ENCODE data around the gene PLEKHA5. TPM values are rescaled to one million over a fixed set of nuclear protein-coding genes. Genes with fewer than 3 reads are reported as not detected.

The PLEKHA5 gene
- total RNA-seq, 1 experiment from 2014 or later: 7.5 TPM

DNA sequence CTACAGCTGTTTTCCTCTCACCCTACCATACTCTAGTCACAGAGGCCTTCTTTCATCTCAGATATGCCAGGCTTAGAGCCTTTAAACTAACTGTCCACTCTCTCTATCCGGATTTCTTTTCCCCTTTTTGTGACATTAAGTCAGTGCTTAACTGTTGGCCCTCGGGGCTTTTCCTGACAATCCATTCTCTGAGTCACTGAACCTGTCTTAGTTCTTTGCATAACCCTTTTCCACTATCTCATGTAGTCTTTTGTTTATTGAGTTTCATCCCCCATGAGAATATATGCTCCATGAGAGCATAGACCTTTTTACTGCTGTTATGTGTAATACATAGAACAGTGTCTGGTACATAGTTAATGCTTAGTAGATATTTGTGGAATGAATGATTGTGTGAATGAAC, 68.7 kb downstream of the PLEKHA5 start:
- peak; percentile 43 for DNase-seq (ENCODE audit: low read depth)

DNA sequence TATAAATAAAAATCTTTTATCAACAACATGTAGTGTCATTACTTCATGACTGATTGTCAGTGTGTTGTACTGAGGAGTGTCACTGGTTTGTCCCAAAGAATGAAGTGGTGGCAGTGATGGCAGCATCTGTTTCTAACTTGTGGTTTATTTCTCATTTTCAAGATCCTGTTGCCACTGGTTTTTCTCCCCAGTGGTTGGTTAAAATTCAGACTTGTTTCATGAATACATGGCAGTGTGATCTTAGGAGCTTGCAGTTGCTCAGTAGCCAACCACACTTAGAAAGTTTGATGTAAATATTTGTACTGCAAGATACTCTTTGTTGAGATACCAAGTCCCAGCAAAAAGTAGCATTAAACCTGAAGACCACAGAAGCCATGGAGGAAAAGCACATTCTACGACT, 69.8 kb downstream of the PLEKHA5 start:
- DNase-seq (ENCODE audit: low read depth): no peak

DNA sequence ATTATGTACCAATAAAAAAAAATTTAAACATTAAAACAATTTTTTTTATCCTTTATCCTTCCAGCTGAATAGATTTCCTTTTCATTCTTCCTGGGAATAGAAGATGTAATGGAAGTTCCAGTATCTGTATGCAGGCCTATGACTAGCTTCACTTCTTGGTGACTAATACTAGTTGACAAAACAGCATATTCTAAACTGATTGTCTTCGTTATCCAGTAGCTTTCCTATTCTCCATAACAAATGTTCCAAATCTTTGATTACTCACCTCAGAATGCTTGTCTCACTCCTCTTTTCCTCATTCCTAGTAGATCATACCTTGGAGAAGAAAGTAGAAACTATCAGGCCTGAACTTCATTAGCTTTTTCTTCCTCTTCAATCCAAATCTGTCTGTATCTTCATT, 70.7 kb downstream of the PLEKHA5 start:
- DNase-seq (ENCODE audit: low read depth): peak; percentile 41

DNA sequence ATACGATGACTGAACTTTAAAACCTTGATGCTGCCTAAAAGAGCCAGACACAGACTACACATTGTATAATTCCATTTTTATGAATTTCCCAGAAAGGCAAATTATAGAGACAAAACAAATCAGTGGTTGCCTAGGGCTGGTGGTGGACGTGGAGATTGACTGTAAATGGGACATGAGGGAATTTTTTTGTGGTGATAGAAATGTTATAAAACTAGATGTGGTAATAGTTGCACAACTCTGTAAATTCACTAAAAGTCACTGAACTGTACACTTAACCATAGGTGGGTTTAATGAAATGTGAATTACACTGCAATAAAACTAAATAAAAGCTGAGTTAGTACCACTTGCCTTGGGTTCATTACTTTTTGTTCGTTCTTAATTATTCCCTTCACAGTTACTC, 72.1 kb downstream of the PLEKHA5 start:
- peak; percentile 40 for DNase-seq (ENCODE audit: low read depth)

DNA sequence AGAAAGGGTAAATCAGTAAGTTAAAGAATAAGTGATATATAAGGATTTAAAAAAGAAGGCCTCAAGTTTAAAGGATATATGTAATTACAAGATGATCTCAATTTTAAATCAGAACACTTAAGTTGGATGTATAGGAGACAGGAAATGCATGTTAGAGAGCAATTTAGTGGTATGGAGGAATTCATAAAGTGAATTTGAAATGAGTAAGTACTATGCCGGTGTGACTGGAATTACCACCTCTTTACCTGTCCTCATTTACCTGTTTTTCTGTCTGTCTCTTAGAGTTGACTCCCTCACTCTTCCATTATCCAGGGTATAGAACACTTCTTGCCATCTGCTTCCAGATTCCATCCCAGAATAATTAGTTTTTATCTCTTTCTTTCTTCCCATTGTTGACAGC, 73.5 kb downstream of the PLEKHA5 start:
- no peak for DNase-seq (ENCODE audit: low read depth)

DNA sequence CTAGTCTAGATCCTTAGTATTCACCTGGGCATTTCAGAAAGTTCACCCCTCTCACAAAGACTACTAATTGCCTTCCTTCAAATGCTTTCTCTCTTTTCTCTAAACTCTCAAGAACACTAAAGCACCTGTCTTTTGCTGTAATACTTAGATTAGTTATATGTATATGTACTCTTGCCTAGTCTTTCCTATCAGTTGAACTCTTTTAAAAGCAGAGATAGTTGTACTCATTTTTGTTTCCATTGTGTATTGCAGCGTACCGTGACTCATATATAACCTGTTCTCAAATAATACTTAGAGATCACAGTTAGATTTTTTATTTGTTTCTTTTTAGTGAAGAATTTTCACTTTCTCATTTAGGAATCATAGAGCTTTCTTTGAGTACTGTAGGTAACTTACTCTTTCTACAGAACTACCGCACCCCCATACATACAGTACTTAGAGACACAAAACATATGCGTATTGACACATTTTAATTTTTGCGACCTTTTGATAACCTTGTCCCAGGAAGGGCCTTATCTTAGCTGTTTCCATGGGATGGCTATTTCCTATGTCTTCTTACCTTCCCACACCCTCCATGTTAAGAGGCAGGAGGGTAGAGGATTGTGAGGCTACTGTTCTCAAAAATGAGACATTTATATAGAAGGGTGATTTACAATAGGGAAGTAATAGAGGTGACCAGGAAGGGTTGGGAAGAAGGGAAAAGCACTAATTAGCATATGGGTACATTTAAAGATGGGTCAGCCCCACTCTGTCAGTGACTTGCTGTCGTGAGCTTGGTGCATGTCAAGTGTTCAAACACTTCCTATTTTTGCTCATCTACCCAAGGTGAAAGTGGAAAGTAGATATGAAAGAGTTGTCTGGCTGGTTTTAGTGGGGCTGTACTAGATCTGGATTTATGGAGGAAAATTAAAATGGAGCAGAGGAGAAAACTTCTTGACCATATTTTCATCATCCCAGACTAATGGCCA, 74.3 kb downstream of the PLEKHA5 start:
- DNase-seq (ENCODE audit: low read depth): no peak

DNA sequence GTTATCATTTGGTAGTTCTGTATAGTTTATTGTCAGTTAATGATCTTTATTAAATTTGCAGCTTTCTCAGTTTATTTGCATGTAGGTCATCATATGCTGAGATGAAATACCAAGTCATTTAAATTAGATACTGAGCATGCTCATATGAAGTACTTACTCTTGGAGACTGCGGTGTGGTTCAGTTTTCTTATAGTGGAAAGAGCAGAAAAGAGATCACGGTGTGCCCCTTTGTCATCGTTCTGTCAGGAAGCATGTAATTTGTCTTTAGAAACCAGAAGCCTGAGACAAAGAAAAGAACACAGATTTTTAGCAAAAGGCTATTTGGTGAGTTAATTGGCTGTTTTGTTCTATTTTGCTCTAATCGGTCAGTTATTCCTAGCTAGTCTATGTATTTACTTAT, 75.6 kb downstream of the PLEKHA5 start:
- no peak for DNase-seq (ENCODE audit: low read depth)

DNA sequence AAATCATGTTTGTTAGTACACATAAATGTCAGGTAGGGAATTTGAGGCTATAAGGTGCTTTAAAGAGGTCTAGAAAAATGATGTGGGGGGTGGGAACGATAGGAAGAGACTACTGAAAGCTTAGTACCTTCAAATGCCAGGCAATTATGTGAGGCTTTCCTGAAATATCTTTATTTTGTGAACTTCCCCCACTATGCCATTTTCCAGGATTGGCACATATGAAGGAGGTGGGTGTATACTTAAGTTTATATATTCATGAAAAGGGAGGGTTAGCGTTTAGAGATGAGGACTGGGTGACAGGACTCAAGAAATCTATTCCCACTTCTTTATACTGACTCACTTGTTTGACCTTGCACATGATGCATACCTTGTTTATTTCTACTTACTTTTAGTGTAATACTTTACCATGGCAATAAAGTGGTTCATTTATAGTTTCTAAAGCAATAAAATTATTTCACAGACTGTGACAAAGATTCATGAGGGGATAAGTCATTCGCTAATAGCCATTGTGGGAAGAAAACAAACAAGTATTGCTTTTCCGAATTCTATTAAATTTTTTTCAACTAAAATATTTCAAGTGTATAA, 77.1 kb downstream of the PLEKHA5 start:
- DNase-seq (ENCODE audit: low read depth): no peak

DNA sequence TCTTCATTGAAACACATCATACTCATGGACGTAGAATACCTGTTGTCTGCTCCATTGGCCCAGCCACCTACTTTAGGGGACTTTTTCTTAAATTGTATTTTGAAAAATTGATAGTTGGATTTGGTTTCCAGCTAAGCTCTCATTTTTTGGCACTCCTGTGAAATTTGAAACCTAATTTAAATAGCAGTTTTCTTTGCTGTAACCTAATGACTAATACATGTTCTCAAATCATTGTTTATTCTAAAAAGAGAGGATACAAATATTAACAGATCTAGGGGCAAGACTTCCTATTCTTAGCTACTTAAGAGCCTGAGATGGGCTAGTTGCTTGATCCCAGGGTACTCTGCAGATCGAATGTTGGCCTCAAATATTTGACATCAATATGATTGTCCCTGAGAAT, 78.9 kb downstream of the PLEKHA5 start:
- no peak for DNase-seq (ENCODE audit: low read depth)

DNA sequence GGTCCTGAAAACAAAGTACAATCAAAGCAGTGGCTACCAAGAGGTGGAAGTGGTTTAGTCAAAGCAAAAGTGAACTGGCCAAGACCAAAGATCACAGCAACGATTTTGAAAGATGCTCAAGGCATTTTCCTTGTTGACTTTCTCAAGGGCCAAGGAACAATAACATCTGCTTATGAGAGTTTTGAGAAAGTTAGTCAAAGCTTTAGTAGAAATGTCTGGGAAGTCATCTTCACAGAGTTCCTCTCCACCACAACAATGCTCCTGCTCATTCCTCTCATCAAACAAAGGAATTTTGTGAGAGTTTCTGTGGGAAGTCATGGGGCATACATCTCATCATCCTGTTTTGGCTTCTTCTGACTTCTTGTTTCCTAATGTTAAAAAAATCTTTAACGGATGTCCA, 80.1 kb downstream of the PLEKHA5 start:
- DNase-seq (ENCODE audit: low read depth): no peak

DNA sequence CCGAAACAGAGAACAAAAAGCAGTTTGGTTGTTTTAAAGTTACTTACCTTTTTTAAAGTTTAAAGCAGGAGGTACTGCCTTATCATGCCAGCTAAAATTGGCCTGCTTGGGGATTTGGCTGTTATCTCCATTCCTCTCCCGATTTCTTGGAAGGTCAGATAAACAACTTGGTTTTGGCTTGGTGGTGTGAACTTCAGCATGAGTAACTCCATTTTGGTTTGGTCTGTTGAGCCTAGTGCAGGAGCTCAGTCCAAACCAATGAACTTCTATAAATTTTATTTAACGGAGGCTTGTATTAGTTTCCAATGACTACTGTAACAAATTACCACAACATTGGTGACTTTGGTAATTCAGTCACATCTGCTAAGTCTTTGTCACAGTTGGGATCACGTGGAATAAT, 82.3 kb downstream of the PLEKHA5 start:
- DNase-seq (ENCODE audit: low read depth): no peak

DNA sequence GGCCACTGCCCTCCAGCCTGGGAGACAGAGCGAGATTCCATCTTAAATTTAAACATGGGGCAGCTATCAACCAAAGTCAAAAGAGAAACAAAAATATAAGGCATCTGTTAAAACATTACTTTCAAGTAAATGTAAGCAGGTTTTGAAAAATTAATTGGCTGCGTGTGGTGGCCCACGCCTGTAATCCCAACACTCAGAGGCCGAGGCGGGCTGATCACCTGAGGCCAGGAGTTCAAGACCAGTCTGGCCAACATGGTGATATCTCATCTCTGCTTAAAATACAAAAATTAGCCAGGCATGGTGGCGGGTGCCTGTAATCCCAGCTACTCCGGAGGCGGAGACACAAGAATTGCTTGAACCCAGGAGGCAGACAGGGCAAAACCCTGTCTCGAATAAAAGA, 82.7 kb downstream of the PLEKHA5 start:
- DNase-seq (ENCODE audit: low read depth): no peak

DNA sequence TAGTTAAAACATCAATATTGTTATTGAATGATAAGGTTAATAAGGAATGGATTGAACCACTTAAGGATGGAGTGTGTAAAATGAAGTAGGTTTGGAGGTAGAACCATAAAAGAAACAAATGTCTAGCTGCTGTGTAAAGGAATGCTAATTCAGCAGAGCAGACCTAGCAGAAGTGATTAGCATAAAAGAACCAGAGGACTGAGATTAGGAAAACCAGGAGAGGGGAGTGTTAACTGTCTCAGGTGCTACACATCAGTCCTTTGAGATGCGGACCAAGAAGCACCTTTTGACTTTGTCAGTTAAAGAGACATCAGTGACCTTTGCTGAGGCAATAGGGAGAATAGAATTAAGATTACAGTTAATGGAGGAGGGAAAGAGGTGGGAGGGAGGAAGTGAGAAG, 84.5 kb downstream of the PLEKHA5 start:
- no peak for DNase-seq (ENCODE audit: low read depth)

DNA sequence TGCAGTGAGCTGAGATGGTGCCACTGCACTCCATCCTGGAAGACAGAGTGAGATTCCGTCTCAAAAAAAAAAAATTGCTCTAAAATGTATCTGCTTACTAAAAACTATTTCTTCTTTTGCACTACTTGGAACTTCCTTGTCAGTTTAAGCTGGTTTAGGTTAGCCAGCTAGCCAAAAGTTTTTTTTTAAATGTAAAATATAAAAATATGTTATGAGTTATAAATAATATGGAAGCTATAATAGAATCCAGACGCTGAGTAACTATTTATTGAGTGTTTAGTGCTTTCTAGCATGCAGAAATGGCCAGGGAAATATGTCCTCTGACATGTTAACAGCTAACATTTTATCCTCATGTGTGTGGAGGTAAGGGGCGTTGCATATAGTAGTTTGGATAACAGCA, 85.6 kb downstream of the PLEKHA5 start:
- no peak for DNase-seq (ENCODE audit: low read depth)

DNA sequence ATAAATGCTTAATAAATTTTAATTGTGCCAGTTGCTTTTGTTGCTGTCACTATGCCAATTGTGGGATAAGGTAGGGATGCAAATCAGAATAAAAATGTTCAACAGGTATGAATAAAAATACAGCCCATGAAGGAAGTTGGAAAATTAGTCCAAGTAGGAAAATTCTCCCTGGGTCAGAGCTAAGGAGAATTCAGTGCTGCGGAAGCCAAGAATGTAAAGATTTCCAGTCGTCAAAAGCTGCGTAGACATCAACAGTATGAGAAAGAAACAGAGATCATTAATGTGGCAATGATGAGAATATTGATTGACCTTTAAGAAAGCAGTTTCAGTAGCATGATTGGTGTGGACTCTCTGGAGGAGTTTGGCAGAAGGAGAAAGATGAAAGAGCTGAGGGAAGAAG, 87.9 kb downstream of the PLEKHA5 start:
- DNase-seq (ENCODE audit: low read depth): no peak

DNA sequence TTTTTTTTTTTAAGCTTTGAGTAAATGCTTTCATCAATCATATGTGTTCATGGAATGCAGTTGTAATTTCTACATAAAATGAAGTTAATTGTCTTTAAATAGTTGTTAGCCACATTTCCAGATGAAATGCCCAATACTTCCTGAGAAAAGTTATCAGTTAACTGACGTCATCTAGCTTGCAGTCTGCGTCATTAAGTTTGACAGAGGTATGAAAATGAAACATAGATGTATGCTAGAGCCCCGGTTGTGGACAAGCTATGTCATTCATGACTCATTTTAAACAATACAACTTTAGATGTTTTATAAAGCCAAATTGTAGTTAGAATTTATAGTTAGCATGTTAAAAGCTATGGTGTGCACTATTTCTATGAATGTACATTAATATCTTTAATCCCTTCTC, 90.7 kb downstream of the PLEKHA5 start:
- no peak for DNase-seq (ENCODE audit: low read depth)

DNA sequence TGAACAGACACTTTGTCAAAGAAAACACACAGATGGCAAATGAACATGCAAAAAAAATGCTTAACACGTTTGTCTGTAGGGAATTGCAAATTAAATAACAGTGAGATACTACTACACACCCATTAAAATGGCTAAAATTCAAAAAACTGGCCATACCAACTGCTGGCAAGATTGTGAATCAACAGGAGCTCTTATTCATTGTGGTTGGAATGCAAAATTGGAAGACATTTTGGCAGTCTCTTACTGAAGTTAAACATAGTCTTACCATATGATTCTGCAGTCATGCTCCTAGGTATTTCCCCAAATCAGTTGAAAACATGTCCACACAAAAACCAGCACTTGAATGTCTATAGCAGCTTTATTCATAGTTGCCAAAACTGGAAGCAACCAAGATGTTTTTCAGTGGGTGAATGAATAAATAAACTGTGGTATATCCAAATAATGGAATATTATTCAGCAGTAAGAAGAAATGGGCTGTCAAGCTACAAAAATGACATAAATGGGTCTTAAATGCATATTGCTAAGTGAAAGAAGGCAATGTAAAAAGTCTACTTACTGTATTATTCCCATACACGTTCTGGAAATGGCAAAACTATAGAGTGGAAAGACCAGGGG, 91.4 kb downstream of the PLEKHA5 start:
- no peak for DNase-seq (ENCODE audit: low read depth)

DNA sequence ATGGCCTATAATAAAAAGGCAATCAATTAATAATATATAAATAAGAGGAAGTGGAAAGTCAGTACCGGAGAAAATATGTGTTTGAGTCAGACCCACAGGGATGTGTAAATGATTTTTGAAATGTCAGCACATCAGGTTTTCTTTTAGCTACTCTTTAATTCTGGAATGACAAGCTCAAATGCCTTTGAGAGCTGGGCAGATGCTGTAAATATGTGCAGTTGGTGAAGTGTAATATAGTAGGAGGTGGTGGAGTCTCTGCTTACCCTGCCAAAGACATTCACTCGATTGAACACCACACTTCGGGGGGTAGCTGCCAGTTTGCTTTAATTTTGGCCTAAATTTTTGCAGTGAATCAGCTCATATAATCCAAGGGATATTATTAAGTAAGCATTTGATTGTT, 93.0 kb downstream of the PLEKHA5 start:
- DNase-seq (ENCODE audit: low read depth): no peak

DNA sequence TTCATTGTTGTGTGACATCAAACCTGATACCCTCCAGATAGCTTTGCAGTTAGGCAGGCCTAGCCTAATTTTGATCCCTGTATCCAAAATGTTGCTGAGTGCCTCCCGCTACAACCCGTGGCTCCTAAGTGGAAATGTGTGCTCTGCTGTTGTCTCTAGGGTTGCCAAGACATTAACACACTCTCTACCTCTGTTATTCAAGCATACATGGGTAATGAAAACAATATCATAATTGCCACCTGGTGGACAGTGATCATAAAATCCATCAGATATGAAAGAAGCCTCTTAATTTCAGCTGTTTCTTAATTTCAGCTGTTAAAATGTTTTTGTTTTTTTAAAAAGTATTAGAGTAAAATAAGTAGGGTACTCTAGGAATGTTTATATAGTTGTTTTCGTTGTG, 93.5 kb downstream of the PLEKHA5 start:
- DNase-seq (ENCODE audit: low read depth): peak; percentile 60

DNA sequence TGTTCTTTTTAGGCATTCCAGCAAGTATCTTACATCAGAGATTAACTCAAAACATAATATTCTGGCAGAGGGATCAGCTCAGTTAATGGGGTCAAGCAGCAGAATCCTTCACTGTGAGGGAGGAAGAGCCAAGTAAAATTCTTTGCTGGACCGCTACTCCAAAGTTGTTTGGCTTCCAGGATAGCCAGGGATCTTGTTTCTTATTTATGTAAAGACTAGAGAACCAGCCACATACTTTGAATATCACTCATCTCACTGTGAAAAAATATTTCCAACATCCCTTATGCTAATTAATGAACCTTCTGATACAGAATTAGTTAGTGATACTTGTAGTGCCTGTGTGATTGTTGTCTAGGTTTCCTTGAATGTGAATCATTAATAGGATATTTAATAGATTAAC, 94.2 kb downstream of the PLEKHA5 start:
- DNase-seq (ENCODE audit: low read depth): no peak

DNA sequence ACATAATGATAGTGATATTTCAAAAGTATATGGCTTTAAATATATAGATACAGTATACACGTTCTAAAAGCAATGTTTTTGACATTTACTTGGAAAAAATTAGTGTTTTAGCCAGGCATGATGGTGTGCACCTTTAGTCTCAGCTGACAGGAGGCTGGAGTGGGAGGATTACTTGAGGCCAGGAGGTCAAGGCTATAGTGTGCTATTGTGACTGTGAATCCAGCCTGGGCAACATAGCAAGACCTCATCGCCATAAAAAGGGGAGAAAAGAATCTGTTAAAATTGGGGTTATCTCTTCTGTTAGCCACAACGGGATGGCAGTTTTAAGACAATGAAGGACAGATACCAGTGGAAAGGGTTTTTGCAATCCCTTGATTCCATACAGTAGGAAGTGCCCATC, 95.2 kb downstream of the PLEKHA5 start:
- no peak for DNase-seq (ENCODE audit: low read depth)

DNA sequence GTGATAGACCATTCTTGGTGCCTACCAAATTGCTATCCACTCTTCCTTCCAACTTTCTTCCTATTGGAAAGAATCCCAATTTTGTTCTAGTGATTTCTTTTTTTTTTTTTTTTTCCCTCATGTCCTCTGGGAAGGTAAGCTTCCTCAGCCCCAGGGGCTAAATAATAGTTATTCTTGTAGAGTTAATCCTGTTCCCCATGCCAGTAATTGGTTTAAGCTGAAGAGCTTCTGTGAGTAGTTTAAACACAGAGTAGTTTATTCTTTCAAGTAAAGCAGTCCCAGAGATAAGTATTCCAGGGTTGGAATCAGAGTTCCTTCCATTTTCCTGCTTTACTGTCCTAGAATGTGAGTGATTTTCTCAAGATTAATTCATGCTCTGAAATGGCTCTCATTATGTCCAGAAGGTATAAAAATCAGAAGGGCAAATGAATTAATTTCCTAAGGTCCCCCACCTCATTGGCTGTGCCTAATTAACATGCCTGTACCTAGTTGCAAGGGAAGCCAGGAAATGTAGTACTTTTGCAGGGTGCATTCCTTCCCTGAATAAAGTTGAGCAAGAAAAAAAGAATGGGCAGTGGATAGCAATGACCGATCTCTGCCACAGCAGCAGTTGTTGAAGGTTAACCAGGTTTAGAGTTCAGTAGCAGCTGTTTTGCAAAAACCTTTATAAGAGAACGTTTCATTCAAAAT, 97.8 kb downstream of the PLEKHA5 start:
- DNase-seq (ENCODE audit: low read depth): no peak

Data from LHCN-M2 (cell line).